ENCODE data around the gene NCAM1.

NCAM1 gene

GRCh38 chr11:113151521-113151920, 190.3 kb downstream of the NCAM1 start:
- TF ChIP-seq CTCF (IDR thresholded peaks at IDR 0.05; ENCODE audit: low read depth, low read length), result no peak
- no peak for DNase-seq
- Histone ChIP-seq H3K36me3 (no peaks in the 10 kb centered on the region), H3K9me3 (no peaks in the 10 kb centered on the region), H3K4me3 (ENCODE audit: low read depth, low read length) (no peak overlapping the region), H3K27me3 (no peaks in the 10 kb centered on the region), H3K4me1 (peaks cover 26% of the 10 kb centered on the region)

GRCh38 chr11:113152500-113152899, 191.3 kb downstream of the NCAM1 start:
- Histone ChIP-seq H3K36me3 (no peaks in the 10 kb centered on the region), H3K9me3 (no peaks in the 10 kb centered on the region), H3K4me3 (ENCODE audit: low read depth, low read length) (no peak overlapping the region), H3K4me1 (peaks cover 16% of the 10 kb centered on the region), H3K27me3 (no peaks in the 10 kb centered on the region)
- no peak for TF ChIP-seq CTCF (IDR thresholded peaks at IDR 0.05; ENCODE audit: low read depth, low read length)
- no peak for DNase-seq

GRCh38 chr11:113153847-113154246, 192.6 kb downstream of the NCAM1 start:
- no peak for TF ChIP-seq CTCF (IDR thresholded peaks at IDR 0.05; ENCODE audit: low read depth, low read length)

GRCh38 chr11:113159988-113160807, 199.0 kb downstream of the NCAM1 start:
- peak; percentile 42 for DNase-seq
- no peak overlapping the region for H3K4me3 ChIP-seq (ENCODE audit: low read depth, low read length)
- no peaks in the 10 kb centered on the region for H3K27me3 ChIP-seq
- TF ChIP-seq CTCF (IDR thresholded peaks at IDR 0.05; ENCODE audit: low read depth, low read length), result no peak
- peaks cover 42% of the 10 kb centered on the region for H3K4me1 ChIP-seq
- H3K36me3 ChIP-seq, result no peaks in the 10 kb centered on the region
- no peaks in the 10 kb centered on the region for H3K9me3 ChIP-seq

More at GRCh38 chr11:113153847-113154246, 192.6 kb downstream of the NCAM1 start:
- Histone ChIP-seq H3K9me3 (no peaks in the 10 kb centered on the region), H3K36me3 (no peaks in the 10 kb centered on the region), H3K4me3 (ENCODE audit: low read depth, low read length) (no peak overlapping the region), H3K27me3 (no peaks in the 10 kb centered on the region), H3K4me1 (peaks cover 11% of the 10 kb centered on the region)
- no peak for DNase-seq

- no peak for DNase-seq
- no peaks in the 10 kb centered on the region for H3K9me3 ChIP-seq
- no peaks in the 10 kb centered on the region for H3K36me3 ChIP-seq
- peaks cover 42% of the 10 kb centered on the region for H3K4me1 ChIP-seq
- TF ChIP-seq CTCF (IDR thresholded peaks at IDR 0.05; ENCODE audit: low read depth, low read length), result no peak
- H3K27me3 ChIP-seq, result no peaks in the 10 kb centered on the region
- H3K4me3 ChIP-seq (ENCODE audit: low read depth, low read length), result no peak overlapping the region
Observed at GRCh38 chr11:113160808-113161124, 199.5 kb downstream of the NCAM1 start.

Measured in BE2C (cell line).